Loucy (cell line): Measurements from ENCODE around the gene FOXB1.

ENCODE experiments used
- EZH2phosphoT487 ChIP-seq: fragments of 200-600 bp; IDR thresholded peaks from 2 replicates; pipeline ENCODE4 v1.6.1; 2018; ENCODE audit warnings: antibody characterized with exemption, mild to moderate bottlenecking, moderate library complexity, borderline replicate concordance
- TF ChIP-seq, protein P1 (sequence below): fragments of 200-600 bp; sonication (generic); conservative IDR thresholded peaks from 2 replicates; pipeline ENCODE4 v1.5.1; 2014; ENCODE audit warnings: mild to moderate bottlenecking, antibody characterized with exemption, low read length

DNA sequence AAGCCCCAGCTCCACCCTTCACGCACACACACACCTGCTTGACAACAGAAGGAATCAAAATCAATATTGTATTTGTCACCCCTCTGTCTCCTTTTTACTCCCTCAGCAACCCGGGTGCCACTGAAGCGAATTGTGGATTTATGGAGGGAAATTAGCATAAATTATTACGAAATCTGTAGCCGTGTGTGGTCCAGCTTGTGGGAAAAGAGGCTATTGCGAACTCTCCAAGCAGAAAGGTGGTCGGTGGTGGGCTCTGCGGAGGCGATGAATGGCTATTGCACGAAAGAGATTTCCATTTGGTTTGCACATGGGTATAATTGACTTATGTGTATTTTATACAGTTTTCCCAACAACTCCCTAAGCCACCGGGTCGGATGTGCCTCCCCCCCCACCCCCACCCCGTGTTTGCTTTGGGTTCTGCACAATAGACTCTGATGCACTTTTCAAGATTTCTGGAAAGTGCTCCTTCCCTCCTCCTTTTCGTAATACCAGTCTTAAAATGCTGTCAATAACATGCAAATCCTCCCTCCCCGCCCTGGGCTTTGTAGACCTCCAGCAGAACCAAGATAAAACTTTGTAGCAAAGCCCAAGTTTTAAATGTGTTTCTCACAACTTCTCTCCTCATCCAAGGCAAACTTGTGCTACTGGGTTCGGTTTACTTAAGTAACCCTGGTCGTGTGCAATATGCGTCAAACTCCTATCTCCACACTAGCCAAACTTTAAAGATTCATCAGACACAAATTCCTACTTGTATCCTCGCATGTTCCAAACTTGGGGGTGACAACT lies 3.1 kb upstream of the FOXB1 start:
- TF ChIP-seq, protein P1, sequence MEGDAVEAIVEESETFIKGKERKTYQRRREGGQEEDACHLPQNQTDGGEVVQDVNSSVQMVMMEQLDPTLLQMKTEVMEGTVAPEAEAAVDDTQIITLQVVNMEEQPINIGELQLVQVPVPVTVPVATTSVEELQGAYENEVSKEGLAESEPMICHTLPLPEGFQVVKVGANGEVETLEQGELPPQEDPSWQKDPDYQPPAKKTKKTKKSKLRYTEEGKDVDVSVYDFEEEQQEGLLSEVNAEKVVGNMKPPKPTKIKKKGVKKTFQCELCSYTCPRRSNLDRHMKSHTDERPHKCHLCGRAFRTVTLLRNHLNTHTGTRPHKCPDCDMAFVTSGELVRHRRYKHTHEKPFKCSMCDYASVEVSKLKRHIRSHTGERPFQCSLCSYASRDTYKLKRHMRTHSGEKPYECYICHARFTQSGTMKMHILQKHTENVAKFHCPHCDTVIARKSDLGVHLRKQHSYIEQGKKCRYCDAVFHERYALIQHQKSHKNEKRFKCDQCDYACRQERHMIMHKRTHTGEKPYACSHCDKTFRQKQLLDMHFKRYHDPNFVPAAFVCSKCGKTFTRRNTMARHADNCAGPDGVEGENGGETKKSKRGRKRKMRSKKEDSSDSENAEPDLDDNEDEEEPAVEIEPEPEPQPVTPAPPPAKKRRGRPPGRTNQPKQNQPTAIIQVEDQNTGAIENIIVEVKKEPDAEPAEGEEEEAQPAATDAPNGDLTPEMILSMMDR: no peak
- TF ChIP-seq EZH2phosphoT487: no peak
